ENCODE data around the gene IL10RA.

IL10RA gene

GRCh38 chr11:118008271-118008911, 22.2 kb downstream of the IL10RA start:
- DNase-seq = no peak

- no peak for DNase-seq
Observed at GRCh38 chr11:118009864-118010737, 23.9 kb downstream of the IL10RA start.

- peak; percentile 47 for DNase-seq
Observed at GRCh38 chr11:118010738-118011461, 24.7 kb downstream of the IL10RA start.

GRCh38 chr11:118012083-118012669, 26.0 kb downstream of the IL10RA start:
- DNase-seq = no peak

- no peak for DNase-seq
Observed at GRCh38 chr11:118014022-118014421, 27.8 kb downstream of the IL10RA start.

- DNase-seq = no peak
Observed at GRCh38 chr11:118015385-118015841, 29.2 kb downstream of the IL10RA start.

- DNase-seq = no peak
Observed at GRCh38 chr11:118016104-118016503, 29.9 kb downstream of the IL10RA start.

GRCh38 chr11:118017111-118017510, 30.9 kb downstream of the IL10RA start:
- no peak for DNase-seq

GRCh38 chr11:118017631-118018315, 31.6 kb downstream of the IL10RA start:
- no peak for DNase-seq

GRCh38 chr11:118018401-118018800, 32.2 kb downstream of the IL10RA start:
- no peak for DNase-seq

- no peak for DNase-seq
Observed at GRCh38 chr11:118021146-118021545, 35.0 kb downstream of the IL10RA start.

GRCh38 chr11:118027694-118028093, 41.5 kb downstream of the IL10RA start:
- no peak for DNase-seq

GRCh38 chr11:118028626-118029025, 42.4 kb downstream of the IL10RA start:
- DNase-seq = no peak

- DNase-seq = no peak
Observed at GRCh38 chr11:118033443-118033842, 47.2 kb downstream of the IL10RA start.

GRCh38 chr11:118042141-118042540, 55.9 kb downstream of the IL10RA start:
- no peak for DNase-seq

- DNase-seq = no peak
Observed at GRCh38 chr11:118042796-118043195, 56.6 kb downstream of the IL10RA start.

- DNase-seq = no peak
Observed at GRCh38 chr11:118045191-118045590, 59.0 kb downstream of the IL10RA start.

GRCh38 chr11:118046051-118046963, 60.1 kb downstream of the IL10RA start:
- DNase-seq = no peak

- DNase-seq = no peak
Observed at GRCh38 chr11:118046964-118047700, 60.9 kb downstream of the IL10RA start.

GRCh38 chr11:118047749-118048148, 61.6 kb downstream of the IL10RA start:
- DNase-seq = no peak

Measured in left hindlimb (tissue), 1 donor.